HG02852 (cell line): ENCODE data around the gene TMEM175.

Experiments
- ATAC-seq: cut with Tn5 transposase; IDR thresholded peaks from one replicate; pipeline ENCODE4 v1.9.1; 2021; ENCODE audit warnings: mild to moderate bottlenecking, moderate library complexity; ENCODE audit not compliant: unreplicated experiment

TMEM175 gene

GRCh38 chr4:945274-946102 is 13.2 kb downstream of the TMEM175 start:
- no peak for ATAC-seq

GRCh38 chr4:946103-946450 is 13.8 kb downstream of the TMEM175 start:
- no peak for ATAC-seq

- ATAC-seq, result no peak
These were observed 14.5 kb downstream of the TMEM175 start for GRCh38 chr4:946517-947471.

GRCh38 chr4:947491-947971 is 15.3 kb downstream of the TMEM175 start:
- ATAC-seq, result no peak

DNA sequence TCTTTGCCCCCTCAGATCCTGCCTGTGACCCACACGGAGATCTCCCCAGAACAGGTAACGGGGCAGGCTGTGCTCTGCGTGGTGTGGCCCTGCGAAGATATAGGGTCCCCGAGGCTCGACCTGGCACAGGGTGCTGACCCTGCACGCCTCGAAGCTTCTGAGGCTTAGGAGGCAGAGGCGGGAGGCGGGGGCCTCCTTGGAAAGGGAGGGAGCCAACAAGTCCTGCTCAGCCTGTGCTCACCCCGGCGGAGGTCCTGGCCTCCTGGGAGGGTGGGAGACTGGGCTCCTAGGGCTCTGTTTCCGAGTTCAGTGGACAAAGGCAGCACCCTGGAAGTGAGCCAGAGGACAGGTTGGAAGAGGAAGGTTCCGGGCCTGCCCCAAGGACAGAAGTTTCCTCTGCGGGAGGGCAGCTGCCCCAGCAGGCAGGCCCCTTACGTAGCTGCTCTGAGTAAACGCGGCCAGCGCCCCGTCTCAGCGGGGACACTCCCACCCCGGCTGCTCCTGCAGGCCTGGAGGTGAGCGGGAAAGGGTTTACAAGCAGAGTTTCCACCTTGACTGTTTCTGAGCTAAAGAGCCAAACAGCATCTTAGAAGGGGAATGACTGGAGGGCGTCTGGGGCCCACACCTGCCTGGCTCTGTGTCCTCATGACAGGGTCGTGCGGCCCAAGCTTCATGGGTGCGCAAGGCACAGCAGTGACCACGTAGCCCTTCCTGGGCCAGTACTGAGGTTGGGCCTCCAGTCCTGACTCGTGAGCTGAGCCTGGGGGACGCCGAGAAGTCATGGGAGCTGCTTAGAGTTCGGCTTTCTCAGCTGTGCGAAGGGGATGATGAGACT is 16.1 kb downstream of the TMEM175 start:
- no peak for ATAC-seq

DNA sequence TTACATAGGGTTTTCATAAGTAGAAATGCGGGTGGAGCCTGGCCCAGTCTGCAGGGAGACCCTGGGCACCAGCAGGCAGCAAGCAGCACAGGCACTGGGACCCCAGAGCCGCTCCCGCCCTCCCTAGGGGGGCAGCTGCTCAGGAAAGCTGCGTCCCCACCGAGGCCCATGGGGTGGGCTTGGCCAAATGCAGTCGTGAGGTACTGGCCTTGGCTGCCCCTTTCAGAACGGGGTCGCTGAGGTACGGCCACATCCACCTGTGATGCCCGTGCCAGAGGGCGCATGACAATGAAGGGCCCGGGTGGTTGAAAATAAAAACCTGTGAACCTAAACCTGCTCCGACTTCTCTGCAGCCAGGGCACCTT is 16.7 kb downstream of the TMEM175 start:
- no peak for ATAC-seq

GRCh38 chr4:949656-950055 is 17.4 kb downstream of the TMEM175 start:
- no peak for ATAC-seq

GRCh38 chr4:950136-951020 is 18.1 kb downstream of the TMEM175 start:
- no peak for ATAC-seq

GRCh38 chr4:951186-951585 is 18.9 kb downstream of the TMEM175 start:
- ATAC-seq, result no peak

DNA sequence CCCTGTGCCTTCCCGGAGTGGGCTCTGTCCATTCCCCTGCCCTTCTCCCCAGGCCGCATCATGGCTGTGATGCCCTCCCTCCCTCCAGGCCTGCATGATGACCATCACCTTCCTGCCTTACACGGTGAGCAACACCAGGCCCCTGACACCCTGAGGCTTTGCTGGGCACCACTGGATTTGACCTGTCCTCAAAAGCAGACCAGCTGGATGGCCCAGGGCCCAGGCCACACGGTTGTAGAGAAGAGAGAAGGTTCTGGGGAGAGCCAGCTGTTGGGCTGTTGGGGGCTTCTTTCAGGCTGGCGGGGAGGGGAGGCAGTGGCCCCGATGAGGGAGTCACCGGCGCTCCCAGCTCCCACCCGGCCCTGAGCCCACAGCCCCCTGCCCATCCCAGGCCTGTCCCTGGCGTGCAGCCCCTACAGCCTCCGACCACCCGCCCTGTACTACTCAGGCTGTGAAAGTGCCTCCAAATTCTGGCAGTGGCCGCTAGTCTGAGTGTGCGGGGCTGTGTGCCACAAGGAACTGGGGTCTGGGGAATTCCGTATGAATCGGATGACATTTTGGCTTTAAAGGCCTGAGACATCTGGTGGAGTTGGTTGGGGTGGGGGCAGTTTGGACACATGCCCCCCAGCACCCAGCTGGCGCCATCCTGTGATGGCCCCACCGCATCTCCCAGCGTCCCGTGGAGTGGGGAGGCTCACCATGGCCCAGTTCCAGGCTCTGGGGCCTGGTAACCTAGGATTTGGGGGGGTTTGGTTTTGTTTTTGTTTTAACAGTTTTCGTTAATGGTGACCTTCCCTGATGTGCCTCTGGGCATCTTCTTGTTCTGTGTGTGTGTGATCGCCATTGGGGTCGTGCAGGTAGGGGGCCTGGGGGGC is 19.6 kb downstream of the TMEM175 start:
- ATAC-seq, result no peak

DNA sequence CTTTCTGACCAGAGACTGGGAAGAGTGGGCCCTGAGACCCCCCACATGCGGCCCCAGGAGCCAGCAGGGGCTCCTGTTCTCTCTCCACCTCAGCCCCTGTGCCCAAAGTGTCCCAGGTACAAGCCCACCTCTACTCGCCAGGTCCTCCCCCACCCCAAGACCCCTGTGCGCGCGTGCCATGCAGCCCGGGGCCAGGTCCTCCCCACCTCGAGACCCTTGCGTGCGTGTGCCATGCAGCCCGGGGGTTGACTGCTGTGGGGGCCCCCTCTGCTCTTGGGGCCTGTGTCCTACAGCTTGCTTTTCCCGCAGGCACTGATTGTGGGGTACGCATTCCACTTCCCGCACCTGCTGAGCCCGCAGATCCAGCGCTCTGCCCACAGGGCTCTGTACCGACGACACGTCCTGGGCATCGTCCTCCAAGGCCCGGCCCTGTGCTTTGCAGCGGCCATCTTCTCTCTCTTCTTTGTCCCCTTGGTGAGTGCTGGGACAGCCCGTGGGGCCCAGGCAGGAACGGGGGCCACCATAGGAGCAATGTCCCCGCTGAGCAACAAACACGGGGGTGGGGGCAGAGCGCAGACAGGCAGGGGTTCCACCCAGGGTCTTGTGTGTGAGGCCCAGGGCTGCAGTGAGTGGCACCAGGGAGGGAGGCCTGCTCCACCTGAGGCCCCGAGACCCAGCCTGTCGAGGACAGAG is 20.8 kb downstream of the TMEM175 start:
- no peak for ATAC-seq

DNA sequence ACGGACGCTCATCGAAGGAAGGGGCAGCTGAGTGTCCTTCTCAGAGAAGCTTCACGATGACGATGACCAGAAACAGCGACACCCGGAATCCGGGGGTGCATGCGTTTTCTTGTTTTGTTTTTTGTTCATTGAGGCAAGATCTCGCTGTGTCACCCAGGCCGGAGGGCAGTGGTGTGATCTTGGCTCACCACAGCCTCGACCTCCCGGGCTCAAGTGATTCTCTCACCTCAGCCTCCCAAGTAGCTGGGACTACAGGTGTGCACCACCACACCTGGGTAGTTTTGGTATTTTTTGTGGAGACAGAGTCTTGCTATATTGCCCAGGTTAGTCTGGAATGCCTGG is 21.3 kb downstream of the TMEM175 start:
- ATAC-seq, result no peak

DNA sequence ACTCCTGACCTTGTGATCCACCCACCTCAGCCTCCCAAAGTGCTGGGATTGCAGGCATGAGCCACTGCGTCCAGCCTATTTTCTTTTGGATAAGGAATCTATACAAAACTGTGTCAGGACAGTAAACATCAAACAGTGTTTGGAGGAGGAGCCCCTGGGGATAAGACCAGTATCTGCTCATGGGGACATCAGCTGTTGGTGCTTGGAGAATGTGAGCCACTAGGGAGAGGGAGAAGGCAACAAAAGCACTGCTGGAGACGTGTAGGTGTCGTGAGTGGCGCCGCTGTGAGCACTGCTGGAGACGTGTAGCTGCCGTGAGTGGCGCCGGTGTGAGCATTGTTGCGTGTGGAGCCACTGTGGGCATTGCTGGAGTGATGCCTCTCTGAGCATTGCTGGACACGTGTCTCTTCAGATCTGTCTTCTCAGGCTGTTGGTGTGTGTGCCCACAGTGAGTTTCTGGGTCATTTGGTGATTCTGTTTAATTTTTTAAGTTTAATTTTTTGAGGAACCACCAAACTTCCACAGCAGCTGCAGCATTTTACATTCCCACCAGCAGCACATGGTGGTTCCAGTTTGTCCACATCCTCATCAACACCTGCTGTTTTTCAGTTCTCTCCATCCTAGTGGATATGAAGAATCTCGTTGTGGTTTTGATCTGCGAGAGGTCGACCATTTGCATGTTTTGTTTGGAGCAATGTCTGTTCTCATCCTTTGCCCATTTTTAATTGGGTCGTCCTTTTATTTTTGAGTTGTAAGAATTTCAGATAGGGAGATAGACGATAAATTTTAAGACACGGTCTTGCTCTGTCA is 22.2 kb downstream of the TMEM175 start:
- ATAC-seq, result no peak

DNA sequence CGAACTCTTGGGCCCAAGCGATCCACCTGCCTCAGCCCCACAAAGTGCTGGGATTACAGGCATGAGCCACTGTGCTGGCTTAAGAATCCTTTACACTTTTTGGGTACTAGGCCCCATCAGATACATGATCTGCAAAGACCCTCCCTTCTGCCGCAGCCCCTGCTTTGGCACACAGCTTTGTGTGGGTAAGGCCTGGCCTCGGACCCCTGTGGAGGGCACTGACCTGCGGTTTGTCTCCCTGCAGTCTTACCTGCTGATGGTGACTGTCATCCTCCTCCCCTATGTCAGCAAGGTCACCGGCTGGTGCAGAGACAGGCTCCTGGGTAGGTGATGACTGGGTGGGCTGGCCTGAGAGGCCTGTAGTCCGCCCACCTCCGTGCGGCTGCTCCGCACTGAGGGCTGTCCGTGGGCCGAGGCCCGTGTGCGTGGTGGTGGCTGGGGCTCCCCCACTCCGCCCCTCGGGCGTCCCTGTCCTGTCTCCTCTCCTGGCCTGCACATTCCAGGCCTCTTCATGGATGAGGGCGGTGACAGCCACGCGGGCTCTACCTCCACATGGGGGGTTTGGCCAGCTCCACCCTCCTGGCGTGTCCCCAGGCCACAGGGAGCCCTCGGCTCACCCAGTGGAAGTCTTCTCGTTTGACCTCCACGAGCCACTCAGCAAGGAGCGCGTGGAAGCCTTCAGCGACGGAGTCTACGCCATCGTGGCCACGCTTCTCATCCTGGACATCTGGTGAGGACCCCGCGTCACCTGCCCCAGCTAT is 23.1 kb downstream of the TMEM175 start:
- no peak for ATAC-seq

DNA sequence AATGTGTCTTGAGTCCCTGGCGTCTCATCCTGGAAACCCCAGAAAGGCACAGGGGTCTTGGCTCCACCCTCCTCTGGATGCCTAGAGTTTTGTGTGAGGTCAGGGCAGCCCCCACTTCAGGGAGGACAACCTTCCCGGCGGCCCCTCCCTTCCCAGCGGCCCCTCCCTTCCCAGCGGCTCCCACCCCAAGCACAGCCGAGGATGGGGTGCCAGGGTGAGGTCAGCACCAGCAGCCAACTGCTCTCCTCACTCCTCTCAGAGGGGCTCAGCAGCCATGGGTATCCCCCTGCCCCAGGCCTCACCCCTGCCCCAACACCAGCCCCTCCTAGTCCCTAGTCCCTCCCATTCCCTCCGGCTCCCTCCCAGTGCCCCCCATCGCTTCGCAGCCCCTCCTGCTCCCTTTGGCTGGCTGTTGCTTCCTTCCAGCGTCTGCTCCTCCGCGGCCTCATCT is 23.7 kb downstream of the TMEM175 start:
- no peak for ATAC-seq

DNA sequence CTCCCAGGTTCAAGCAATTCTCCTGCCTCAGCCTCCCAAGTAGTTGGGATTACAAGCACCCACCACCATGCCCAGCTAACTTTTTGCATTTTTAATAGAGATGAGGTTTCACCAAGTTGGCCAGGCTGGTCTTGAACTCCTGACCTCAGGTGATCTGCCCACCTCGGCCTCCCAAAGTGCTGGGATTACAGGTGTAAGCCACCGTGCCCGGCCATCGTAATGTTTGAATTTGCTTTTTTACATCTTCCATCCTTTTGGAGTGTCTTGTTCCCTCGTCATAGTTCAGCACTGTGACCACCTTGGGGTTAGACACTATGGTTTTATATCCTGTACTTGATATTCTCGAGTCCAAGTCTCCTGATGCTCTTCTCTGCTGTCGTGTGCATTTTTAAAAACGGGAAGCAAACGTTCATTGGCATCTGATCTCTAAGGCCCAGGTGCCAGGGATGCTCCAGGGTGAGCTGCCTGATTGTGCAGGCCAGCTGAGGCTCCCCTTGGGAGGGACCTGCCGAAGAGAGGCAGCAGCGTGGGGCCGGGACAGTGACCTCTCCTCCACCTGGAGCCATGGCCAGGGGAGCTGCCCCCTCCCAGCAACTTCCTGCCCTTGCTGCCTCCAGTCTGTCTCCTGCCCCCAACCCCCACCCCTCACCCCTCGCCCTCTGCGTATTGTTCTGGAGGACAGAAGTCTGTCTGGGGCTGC is 24.4 kb downstream of the TMEM175 start:
- no peak for ATAC-seq
